ENCODE measurements around the gene ECE2.

Gene ECE2

DNA sequence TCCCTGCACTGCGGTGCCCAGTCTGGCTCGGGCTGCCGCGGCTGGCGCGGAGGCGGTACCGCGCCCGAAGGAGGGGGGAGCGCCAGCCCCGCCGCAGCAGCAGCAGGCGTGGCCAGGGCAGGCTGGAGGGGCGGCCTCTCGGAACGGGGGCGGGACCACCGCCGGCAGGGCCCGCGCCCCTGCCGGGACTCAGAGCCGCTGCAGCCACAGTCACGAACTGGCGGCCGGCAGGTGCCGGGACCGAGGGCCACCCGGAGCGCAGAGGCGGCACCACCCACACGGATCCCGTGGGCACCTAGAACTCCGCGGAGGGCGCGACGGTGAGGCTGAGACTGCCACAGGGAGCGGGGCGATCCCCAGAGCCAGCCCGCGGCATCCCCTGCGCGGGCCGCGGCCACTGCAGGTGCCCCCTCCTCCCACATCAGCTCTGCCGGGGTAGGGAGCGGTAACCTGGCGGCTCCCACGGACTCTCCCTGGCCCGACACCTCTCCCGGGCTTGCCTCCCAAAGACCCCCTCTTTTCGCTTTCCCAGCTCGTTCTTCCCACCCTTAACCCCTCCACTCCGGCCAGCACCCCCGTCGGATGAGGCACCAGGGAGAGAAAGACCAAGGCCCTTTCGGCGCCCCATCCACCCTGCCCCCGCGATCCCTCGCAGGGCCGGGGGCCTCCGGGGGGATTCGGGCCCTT is 46.3 kb upstream of the ECE2 start, which contains the start of gene VWA5B2:
Gene VWA5B2, plus strand, starts transcription at position 192 of the 687 bp plus-strand sequence. CDS start 944 bp downstream, outside the sequence.
- no peaks in the 10 kb centered on the region for H3K79me2 ChIP-seq (ENCODE audit: insufficient read depth, low read length)
- H2AFZ ChIP-seq (ENCODE audit: low read length) = no peak within 1 kb of the TSS
- H3K9me3 ChIP-seq (ENCODE audit: low read length) = no peaks in the 10 kb centered on the region
- H4K20me1 ChIP-seq (ENCODE audit: insufficient read depth, low read length) = no peaks in the 10 kb centered on the region
- H3K27me3 ChIP-seq (ENCODE audit: insufficient read depth, low read length) = peaks cover 14% of the 10 kb centered on the region
- H3F3A ChIP-seq (ENCODE audit: insufficient read depth, low read length) = no peaks in the 10 kb centered on the region
- H3K9ac ChIP-seq (ENCODE audit: low read length) = peak within 1 kb of the TSS; percentile 6; the same call in 1 of the 2 replicates
- H3K27ac ChIP-seq (ENCODE audit: low read depth, low read length, poor library complexity, severe bottlenecking) = no peak within 1 kb of the TSS
- H3K4me2 ChIP-seq (ENCODE audit: low read length) = peak within 1 kb of the TSS; percentile 71
- peak within 1 kb of the TSS; percentile 59 for H3K4me3 ChIP-seq (ENCODE audit: low read depth, low read length, poor library complexity, severe bottlenecking)
- TF ChIP-seq, protein P1, sequence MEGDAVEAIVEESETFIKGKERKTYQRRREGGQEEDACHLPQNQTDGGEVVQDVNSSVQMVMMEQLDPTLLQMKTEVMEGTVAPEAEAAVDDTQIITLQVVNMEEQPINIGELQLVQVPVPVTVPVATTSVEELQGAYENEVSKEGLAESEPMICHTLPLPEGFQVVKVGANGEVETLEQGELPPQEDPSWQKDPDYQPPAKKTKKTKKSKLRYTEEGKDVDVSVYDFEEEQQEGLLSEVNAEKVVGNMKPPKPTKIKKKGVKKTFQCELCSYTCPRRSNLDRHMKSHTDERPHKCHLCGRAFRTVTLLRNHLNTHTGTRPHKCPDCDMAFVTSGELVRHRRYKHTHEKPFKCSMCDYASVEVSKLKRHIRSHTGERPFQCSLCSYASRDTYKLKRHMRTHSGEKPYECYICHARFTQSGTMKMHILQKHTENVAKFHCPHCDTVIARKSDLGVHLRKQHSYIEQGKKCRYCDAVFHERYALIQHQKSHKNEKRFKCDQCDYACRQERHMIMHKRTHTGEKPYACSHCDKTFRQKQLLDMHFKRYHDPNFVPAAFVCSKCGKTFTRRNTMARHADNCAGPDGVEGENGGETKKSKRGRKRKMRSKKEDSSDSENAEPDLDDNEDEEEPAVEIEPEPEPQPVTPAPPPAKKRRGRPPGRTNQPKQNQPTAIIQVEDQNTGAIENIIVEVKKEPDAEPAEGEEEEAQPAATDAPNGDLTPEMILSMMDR (IDR thresholded peaks at IDR 0.05; ENCODE audit: low read length) = peak; percentile 28; the same call in 1 of the 2 replicates
- no peak for TF ChIP-seq EZH2 (IDR thresholded peaks at IDR 0.05; ENCODE audit: borderline replicate concordance, low read length)
- no peaks in the 10 kb centered on the region for H3K9me2 ChIP-seq (ENCODE audit: low read depth, low read length)
- H3K4me1 ChIP-seq (ENCODE audit: insufficient read depth, low read length, severe bottlenecking) = peaks cover 14% of the 10 kb centered on the region
- no peaks in the 10 kb centered on the region for H3K36me3 ChIP-seq (ENCODE audit: insufficient read depth, low read length)

DNA sequence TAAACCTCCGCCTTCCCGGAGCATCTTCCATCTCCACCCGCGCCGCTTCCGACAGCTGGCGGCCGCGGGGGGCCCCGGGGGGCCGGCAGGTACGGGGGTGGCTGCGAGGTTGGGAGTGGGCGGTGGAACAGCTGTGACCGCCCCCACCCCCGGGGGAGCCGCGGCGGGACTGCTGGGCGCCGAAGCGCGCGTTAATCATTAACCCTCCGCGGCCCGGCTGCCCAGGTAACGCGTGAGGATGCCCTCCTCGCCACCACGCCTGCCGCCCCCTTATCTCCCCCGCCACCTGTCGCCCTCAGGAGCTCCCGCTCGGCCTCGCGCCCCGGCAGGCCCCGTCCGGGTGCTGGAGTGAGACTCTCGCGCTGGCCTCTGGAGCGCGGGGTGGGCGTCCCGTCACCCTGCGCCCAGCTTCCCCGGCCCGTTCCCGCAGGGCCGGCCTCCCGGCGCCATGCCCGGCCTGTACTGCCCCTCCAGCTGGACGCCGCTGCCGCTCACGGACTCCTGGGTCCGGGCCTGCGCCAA is 45.7 kb upstream of the ECE2 start:
- Histone ChIP-seq H3K4me2 (ENCODE audit: low read length) (peak overlapping the region; percentile 71), H2AFZ (ENCODE audit: low read length) (no peak overlapping the region), H3K4me1 (ENCODE audit: insufficient read depth, low read length, severe bottlenecking) (peaks cover 14% of the 10 kb centered on the region), H3K27me3 (ENCODE audit: insufficient read depth, low read length) (peaks cover 14% of the 10 kb centered on the region), H3K4me3 (ENCODE audit: low read depth, low read length, poor library complexity, severe bottlenecking) (peak overlapping the region; percentile 59), H3K27ac (ENCODE audit: low read depth, low read length, poor library complexity, severe bottlenecking) (no peak overlapping the region), H3K9me2 (ENCODE audit: low read depth, low read length) (no peaks in the 10 kb centered on the region), H3K36me3 (ENCODE audit: insufficient read depth, low read length) (no peaks in the 10 kb centered on the region), H3K9me3 (ENCODE audit: low read length) (no peaks in the 10 kb centered on the region), H3K79me2 (ENCODE audit: insufficient read depth, low read length) (no peaks in the 10 kb centered on the region), H3K9ac (ENCODE audit: low read length) (peak overlapping the region; percentile 6; the same call in 1 of the 2 replicates), H4K20me1 (ENCODE audit: insufficient read depth, low read length) (no peaks in the 10 kb centered on the region), H3F3A (ENCODE audit: insufficient read depth, low read length) (no peaks in the 10 kb centered on the region)
- TF ChIP-seq, protein P1 (IDR thresholded peaks at IDR 0.05; ENCODE audit: low read length) = no peak
- TF ChIP-seq EZH2 (IDR thresholded peaks at IDR 0.05; ENCODE audit: borderline replicate concordance, low read length) = no peak

DNA sequence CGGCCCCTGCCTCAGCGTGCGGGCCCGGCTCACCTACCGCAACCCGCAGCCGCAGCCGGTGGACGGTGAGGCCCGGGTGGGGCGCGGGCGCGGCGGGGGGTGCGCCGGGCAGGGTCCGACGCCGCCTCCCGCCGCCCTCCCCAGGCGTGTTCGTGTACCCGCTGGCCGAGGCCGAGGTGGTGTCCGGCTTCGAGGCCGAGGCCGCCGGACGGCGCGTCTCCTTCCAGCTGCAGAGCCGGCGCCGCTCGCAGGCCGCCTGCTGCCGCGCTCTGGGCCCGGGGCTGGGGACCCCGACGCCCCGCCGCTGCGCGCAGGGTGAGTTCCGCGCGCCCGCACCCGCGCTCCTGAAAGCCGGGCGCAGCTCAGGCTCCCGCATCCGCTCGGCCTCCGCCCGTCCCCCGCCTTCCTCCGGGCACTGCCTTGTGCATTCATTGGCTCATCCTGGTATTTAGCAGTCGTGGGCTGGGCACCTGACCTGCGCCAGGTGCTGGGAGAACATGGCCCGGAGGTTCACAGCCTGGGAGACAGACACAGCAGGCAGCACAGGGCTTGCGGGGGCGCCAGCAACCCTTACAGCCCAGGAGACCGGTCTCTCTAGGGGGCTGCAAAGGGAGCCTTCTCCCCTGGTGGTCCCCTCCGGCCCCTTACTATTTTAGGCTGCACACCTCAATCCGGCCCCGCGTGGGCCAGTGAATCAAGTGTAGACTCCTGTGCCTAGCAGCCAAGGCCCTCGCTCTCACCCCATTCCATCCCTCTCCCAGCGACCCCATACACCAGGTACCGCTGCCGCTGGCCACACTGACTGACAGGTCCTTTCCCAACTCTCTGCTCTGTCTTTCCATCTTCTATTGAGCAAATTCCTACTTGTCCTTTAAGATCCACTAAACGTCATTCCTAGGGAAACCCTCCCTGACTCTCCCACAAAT is 45.0 kb upstream of the ECE2 start:
- no peaks in the 10 kb centered on the region for H3K9me2 ChIP-seq (ENCODE audit: low read depth, low read length)
- no peak overlapping the region for H3K4me3 ChIP-seq (ENCODE audit: low read depth, low read length, poor library complexity, severe bottlenecking)
- H3K79me2 ChIP-seq (ENCODE audit: insufficient read depth, low read length) = no peaks in the 10 kb centered on the region
- H3K4me1 ChIP-seq (ENCODE audit: insufficient read depth, low read length, severe bottlenecking) = peaks cover 14% of the 10 kb centered on the region
- H3K36me3 ChIP-seq (ENCODE audit: insufficient read depth, low read length) = no peaks in the 10 kb centered on the region
- peaks cover 14% of the 10 kb centered on the region for H3K27me3 ChIP-seq (ENCODE audit: insufficient read depth, low read length)
- no peaks in the 10 kb centered on the region for H3F3A ChIP-seq (ENCODE audit: insufficient read depth, low read length)
- H3K9ac ChIP-seq (ENCODE audit: low read length) = no peak overlapping the region
- no peaks in the 10 kb centered on the region for H3K9me3 ChIP-seq (ENCODE audit: low read length)
- no peak for TF ChIP-seq EZH2 (IDR thresholded peaks at IDR 0.05; ENCODE audit: borderline replicate concordance, low read length)
- TF ChIP-seq, protein P1 (IDR thresholded peaks at IDR 0.05; ENCODE audit: low read length) = no peak
- no peak overlapping the region for H3K27ac ChIP-seq (ENCODE audit: low read depth, low read length, poor library complexity, severe bottlenecking)
- no peak overlapping the region for H2AFZ ChIP-seq (ENCODE audit: low read length)
- no peaks in the 10 kb centered on the region for H4K20me1 ChIP-seq (ENCODE audit: insufficient read depth, low read length)
- H3K4me2 ChIP-seq (ENCODE audit: low read length) = no peak overlapping the region

Measured in OCI-LY1 (cell line).